Mesangial cell (primary cell): ENCODE data around the gene CCDC116. TPM values are rescaled to one million over a fixed set of nuclear protein-coding genes. Genes with fewer than 3 reads are reported as not detected.

Experiments used
- total RNA-seq: library from RNA; depleted of rRNA; stranded (reverse); fragments of >200 nt; gene quantifications from 2 replicates; pipeline ENCODE4 v1.2.3, GENCODE V29; 2015

Gene CCDC116, protein sequence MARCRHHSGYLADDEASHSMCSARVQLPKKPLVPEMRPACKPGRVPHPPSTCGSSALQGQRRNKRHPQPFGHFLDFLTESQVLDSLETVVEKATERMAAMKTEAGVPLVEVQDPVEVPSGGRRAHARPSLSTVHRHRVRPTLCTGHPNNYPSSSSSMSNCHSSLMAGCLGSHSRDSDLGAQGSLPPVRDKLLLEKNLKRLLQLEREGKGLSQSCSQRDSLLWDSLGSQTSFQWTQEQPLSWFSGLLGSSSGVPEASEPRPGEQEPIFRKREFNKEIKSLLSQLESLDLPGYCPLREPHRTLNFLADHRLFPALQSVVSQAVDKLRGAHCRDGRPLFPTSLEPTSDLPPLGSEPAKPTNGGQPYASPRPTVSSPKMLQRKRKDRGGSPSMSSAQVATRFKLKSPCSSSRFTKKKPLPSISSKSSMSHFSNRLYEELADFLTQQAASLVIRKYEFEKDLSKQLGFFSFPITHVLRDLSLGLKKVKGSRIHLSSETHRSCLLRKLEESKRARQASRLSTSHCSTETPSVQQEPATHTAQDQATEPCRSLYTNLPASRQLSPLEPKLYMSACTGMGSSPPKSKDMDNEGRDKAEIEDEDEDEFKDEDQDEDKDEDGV
- total RNA-seq, result 0.13 and 0.16 TPM in 2 replicates

DNA sequence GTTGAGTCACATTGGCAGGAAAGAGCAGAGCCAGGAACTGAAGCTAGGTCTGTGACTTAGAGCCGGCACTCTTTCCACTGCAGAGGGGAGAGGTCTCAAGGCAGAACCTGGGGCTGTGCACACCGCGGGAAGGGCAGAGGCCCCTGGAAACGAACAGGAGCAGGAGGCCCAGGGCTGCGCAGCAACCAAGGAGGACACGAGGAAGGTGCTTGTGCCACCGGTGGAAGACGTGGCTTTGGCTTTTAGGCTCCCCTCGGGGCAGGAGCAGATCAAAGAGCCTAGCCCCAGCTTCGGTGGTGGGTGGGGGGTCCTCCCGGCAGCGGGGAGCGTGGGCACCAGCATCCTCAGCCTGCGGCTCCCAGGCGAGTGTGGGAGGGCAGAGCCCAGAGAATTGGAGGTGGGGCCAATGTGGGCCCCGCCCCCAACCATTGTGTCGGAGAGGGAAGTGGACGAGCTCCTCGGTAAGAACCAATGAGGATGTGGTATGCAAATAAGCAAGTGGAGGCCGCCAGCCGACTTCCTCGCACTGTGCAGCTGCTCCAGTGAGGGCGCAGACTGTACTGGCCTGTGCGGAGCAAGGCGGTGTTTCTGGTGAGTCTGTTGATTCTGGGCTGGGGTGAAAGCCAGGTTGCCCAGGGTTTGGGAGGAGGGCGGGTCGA is at the start of gene CCDC116:
TSS of gene CCDC116 (plus strand) at position 524 of the 659 bp plus-strand sequence. CDS start 422 bp downstream, outside the sequence.

DNA sequence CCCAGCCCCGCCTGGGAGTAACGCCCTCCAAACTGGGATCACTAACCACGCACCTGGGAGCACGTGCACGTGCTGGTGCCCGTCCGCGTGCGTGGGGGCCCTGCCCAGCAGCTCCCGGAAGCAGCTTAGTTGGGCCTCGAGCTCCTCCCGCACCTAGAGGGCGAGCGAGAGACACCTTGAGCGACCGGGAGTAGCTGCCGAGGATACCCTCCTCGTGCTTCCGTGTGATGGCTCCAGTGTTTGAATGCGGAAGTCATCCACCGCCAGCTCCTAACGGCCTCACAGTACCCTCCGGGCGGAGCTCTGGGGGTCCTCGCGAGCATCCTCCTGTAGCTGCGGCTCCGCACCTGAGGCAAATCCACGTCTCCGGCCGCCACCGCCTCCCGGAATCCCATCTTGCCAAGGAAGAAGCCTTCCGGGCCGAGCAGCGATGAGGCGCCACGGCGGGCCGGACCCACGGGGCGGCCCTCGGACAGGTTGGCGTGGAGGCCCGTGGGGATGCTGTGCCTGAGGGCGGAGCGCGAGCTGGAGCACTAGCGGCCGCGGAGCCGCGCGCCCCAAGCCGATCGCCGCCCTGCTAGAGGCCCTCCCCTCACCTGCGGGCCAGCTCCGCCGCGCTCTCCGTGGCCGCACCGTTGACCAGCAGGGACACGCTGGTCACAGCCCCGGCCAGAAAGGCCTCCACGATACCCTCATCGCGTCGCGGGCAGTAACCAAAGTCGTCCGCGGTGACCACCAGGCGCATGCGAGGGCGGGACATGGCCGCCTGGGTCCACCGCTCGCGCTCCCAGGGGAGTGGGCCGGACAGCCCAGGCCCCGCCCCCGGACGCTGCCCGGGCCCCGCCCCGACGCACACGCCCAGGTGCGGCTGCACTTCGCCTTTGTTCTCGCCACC is 3.1 kb upstream of the CCDC116 start, which contains the start of gene YDJC:
TSS of gene YDJC (minus strand) at position 768 of the 895 bp plus-strand sequence. CDS start at position 760, 8 bp downstream.

DNA sequence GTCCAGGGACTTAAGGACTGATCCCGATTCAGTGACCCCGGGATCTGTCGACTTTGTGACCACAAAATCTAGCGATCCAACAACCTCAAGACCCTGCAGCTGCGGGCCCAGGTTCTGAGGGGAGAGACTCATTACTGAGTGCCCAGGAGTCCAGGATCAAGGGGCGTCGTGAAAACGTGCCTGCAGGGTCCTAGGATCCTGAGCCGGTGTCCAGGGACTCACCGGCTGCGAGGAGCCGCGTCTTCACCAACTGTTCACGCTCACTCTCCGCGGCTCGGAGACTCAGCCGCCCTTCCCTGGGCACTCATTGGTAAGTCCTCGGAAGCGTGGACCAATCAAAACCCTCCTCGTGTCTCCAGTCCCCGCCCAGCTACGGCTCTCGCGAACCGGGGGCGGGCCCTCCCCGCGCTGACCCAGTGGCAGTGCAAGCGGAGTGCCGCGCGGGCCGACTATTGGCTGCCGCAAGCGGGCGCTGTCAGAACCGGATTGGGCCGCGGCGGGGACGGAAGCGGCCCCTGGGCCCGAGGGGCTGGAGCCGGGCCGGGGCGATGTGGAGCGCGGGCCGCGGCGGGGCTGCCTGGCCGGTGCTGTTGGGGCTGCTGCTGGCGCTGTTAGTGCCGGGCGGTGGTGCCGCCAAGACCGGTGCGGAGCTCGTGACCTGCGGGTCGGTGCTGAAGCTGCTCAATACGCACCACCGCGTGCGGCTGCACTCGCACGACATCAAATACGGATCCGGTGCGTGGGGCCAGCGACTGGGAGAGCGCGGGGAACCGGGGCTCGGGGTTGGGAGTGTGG is 9.4 kb downstream of the CCDC116 start, which contains the start of gene SDF2L1:
TSS of gene SDF2L1 (plus strand) at position 514 of the 795 bp plus-strand sequence. CDS start at position 549, 35 bp downstream.

Other genes starting within 250 kb of the CCDC116 start
- gene RIMBP3B, start 249.0 kb upstream of the CCDC116 start, total RNA-seq, result not detected in 2 replicates
- 3.1 and 3.5 TPM in 2 replicates for gene HIC2, start 215.4 kb upstream of the CCDC116 start, total RNA-seq
- gene TMEM191C, start 165.4 kb upstream of the CCDC116 start, total RNA-seq, result 0.98 and 1.3 TPM in 2 replicates
- gene RIMBP3C, start 81.3 kb upstream of the CCDC116 start, total RNA-seq, result 0.13 and 0.33 TPM in 2 replicates
- 48.3 and 71.0 TPM in 2 replicates for gene UBE2L3, start 65.0 kb upstream of the CCDC116 start, total RNA-seq
- gene YDJC, start 2.7 kb upstream of the CCDC116 start, total RNA-seq, result 60.8 and 90.0 TPM in 2 replicates
- gene SDF2L1, start 9.5 kb downstream of the CCDC116 start, total RNA-seq, result 47.8 and 126 TPM in 2 replicates
- gene PPIL2, start 33.3 kb downstream of the CCDC116 start, total RNA-seq, result 34.5 and 35.6 TPM in 2 replicates
- 3.3 and 5.3 TPM in 2 replicates for gene YPEL1, start 103.0 kb downstream of the CCDC116 start, total RNA-seq
- 38.0 and 38.8 TPM in 2 replicates for gene MAPK1, start 234.9 kb downstream of the CCDC116 start, total RNA-seq